ENCODE data around the gene UBTF.

UBTF gene, protein sequence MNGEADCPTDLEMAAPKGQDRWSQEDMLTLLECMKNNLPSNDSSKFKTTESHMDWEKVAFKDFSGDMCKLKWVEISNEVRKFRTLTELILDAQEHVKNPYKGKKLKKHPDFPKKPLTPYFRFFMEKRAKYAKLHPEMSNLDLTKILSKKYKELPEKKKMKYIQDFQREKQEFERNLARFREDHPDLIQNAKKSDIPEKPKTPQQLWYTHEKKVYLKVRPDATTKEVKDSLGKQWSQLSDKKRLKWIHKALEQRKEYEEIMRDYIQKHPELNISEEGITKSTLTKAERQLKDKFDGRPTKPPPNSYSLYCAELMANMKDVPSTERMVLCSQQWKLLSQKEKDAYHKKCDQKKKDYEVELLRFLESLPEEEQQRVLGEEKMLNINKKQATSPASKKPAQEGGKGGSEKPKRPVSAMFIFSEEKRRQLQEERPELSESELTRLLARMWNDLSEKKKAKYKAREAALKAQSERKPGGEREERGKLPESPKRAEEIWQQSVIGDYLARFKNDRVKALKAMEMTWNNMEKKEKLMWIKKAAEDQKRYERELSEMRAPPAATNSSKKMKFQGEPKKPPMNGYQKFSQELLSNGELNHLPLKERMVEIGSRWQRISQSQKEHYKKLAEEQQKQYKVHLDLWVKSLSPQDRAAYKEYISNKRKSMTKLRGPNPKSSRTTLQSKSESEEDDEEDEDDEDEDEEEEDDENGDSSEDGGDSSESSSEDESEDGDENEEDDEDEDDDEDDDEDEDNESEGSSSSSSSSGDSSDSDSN

DNA sequence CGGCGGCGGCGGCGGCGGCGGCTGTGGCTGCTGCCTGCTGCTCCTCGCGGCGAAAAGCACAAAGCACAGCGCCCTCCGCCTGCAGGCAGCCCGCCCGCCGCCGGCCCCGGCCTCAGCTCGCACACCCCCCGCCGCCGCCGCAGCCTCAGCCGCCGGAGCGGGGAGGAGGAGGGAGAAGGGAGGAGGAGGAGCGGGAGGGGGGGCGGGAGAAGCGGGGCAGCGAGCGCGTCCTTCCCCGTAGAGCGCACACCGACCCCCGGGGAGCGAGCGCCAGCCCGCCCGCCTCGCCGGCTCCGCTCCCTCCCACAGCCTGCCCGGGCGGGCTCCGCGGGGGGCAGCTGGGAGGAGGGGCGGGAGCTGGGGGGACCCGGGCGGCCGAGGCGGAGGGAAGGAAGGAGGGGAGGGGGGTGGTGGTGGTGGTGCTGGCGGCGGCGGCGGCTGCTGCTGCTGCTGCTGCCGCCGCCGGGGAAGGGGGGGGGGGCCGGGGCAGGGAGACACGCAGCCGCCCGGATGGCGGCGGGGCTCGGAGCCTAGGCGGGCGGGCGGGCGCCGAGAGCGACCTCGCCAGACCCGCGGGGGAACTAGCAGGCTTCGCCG, at the start of gene UBTF:
UBTF (minus strand) TSS at position 60 of the 597 bp plus-strand sequence. CDS start 1,446 bp downstream, outside the sequence.
- peak; percentile 92 for DNase-seq

DNA sequence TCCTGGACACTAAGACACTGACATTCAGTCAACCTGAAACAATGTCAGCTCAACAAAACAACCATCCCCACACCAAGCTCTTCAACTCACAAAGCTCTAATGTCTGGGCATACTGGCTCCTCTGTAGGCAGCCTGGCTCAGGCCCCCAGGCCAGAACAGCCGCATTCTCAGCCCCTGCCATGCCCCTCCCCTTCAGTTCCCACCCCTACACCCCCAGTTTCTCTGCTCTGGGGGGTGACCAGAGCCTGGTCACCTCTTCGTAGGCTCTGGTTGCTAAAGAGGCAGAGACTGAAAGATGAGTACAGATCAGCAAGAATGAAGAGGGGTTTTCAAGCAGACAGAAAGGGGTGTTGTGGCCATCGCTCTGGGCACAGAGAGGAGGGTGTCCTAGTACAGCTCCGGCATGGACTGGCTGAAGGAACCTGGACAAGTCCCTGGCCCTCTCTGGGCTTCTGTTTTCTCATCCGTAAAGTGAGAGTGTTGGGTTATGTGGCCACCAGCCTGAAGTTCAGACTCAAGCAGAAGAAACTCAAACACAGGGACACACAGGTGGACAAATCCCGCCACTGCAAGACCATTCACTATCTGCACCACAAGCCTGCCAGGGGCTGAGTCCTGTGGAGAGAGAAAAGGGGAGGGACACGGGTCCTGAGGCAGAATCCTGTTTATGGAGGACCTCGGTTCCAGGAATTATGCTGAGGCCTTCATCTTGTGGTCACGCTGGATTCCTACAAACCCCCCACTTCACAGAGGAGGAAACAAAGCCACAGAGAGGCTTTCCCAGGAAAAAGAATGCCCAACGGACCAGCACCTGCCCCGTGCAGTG, 49.4 kb upstream of the UBTF start:
- peak; percentile 10 for DNase-seq

DNA sequence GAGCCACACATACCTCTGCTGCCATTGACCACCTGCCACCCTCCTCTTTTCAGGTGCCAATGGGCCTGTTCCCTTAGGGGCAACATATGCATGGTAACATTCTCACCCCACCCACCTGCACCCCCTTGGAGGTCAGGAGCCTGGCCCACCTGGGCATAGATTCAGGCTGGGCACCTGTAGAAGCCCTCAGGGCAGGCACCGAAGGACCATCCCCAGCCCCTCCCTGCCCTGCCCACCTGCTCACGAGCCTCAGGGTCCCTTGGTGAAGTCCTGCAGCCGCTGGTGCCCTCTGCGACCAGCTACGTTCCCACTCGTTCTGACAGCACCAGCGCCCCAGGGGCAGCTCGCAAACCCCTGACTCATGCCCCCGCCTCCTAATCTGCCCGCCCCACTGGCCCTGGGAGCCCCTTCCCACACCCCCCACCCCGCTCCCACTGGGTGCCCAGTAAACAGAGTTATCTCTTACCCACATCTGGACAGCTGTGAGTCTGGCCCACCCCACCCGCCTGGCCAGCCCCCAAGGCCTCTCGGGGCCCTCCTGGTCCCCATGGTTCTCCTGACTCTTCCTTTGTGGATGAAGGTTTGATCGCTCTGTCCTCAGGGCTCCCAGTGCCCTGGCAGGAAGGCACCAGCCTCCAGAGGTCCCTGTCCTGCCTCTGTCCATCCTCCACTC, 48.5 kb upstream of the UBTF start, which contains the start of gene SLC4A1:
SLC4A1 (minus strand) TSS at position 318 of the 673 bp plus-strand sequence. CDS start 5,269 bp downstream, outside the sequence.
- DNase-seq, result no peak

DNA sequence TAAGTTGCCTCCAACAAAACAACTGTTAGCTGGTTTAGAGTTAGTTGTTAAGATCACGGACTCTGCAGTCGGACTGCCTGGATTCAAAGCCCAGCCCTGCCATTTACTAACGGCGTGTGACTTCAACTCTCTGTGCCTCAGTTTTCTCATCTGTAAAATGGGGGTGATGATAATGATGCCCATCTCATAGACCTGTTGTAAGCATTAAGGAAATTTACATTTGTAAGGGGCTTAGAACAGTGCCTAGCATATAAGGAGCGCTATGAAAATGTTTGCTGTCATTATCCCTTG, 47.6 kb upstream of the UBTF start:
- no peak for DNase-seq

DNA sequence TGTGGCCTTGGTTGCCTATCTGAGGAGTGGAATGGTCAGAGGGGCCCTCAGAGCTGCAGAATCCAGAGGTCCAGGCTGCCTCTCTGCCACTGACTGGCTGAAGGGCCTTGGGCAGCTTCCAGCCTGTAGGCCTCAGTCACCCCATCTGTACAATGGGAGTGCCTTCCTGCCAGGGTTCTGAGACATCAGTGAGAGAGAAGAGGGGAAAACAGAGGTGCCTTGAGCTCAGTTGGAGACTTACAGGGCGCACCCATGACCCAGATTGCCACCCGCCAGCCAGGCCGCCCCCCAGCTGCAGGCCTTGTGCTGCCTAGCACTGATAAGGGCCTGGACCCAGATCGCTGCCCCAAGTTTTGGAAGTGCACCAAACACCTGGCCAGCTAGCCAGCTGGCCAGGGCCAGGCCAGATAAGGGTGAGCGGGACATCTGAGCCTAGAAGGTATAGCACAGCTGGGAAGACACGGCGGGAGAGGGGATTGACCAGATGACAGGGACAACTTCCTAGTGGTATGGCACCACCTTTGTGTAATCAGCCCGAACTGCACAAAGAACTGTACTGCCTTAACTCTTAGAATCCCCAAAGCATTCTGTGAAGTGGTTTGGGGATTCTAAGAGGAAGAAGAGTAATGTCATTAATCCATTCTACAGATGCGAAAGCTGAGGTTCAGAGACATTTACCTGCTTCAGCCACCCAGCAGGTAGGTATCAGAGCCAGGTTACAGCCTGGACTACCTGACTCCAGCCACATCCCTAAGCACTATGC, 47.1 kb upstream of the UBTF start:
- no peak for DNase-seq

DNA sequence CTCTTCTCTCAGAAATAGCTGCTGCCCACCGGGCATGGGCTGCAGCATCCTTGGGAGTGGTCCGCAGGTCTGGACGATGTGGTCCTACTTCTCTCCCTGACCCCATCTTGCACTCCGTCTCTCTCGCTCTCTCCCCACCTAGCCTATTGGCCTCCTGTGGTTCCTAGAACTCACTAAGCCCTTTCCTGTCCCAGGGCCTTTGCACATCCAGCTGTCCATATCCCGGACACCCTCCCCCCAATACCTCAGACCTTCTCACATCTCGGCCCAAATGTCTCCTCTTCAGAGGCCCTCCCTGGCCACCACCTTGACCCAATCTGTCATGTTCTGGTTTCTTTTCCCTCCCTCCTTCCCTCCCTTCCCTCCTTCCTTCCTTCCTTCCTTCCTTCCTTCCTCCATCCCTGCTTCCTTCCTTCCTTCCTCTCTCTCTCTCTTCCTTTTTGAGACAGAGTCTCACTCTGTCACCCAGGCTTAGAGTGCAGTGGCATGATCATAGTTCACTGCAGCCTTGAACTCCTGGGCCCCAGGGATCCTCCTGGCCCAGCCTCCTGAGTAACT, 43.9 kb upstream of the UBTF start:
- no peak for DNase-seq

DNA sequence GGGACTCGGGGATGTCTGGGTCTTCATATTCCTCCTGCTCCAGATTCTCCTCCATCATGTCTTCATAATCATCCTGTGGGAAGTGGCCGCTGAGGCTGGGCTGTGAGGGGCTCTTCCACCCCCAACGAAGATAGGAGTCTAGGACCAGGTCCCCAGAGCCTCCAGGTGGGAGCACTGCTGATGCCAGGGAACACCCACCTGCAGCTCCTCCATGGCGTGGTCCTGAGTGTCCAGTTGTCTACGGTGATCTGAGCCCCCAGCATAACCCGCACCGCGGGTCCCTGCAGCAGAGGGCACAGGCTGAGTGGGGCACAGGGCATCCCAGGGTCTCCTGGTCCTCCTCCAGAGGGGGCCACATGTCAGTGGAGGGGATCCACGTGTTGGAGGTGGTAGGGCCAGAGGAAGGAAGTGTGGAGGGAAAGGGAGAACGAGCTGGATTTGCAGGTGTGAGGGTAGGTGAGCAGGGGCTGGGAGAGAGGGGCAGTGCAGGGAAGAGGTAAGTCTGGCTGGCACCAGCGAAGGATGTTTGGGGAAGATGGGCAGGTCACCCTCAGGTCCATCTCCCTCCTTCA, 43.3 kb upstream of the UBTF start:
- no peak for DNase-seq

DNA sequence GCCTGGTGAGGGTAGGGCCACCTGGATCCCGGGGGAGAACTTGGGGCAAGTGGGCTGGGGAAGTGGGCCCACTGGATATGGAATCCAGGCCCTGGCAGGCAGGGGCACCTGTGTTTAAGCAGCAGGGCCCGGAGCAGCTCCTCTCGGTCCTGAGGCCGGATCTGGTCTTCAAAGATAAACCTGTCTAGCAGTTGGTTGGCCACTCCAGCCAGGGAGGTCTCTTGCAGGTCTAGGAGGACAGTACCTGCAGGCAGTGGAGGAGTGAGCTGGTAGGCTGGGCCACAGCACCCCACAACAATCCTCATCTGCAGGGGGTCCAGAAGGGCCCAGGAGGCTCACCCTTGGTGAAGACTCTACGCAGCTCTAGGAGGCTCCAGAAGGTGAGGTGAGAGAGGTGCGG, 40.8 kb upstream of the UBTF start:
- DNase-seq, result no peak

DNA sequence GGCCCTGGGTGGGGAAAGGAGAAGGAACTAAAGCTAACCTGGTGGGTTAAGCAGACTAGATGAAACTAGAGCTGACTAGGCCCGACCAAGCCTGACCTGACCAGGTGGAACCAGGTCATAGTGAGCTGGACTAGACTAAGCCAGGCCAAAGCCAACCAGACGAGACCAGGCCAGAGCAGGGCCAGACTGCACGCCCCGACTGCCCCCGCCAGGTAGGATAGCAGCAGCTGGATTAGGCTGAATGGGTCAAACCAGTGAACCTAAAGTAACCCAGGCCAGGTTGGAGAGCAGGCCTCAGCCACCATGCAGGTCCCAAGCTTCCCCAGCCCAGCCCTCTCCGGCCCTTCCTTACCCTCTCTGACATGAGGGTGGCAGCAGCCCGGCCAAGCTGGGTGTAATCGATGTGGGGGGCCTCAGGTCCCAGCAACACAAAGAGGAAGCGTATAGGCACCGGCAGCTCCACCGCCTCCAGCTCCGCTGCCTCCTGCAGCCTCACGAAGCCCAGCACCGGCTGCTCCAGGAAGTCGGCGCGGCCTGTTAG, 39.4 kb upstream of the UBTF start:
- peak; percentile 8 for DNase-seq

DNA sequence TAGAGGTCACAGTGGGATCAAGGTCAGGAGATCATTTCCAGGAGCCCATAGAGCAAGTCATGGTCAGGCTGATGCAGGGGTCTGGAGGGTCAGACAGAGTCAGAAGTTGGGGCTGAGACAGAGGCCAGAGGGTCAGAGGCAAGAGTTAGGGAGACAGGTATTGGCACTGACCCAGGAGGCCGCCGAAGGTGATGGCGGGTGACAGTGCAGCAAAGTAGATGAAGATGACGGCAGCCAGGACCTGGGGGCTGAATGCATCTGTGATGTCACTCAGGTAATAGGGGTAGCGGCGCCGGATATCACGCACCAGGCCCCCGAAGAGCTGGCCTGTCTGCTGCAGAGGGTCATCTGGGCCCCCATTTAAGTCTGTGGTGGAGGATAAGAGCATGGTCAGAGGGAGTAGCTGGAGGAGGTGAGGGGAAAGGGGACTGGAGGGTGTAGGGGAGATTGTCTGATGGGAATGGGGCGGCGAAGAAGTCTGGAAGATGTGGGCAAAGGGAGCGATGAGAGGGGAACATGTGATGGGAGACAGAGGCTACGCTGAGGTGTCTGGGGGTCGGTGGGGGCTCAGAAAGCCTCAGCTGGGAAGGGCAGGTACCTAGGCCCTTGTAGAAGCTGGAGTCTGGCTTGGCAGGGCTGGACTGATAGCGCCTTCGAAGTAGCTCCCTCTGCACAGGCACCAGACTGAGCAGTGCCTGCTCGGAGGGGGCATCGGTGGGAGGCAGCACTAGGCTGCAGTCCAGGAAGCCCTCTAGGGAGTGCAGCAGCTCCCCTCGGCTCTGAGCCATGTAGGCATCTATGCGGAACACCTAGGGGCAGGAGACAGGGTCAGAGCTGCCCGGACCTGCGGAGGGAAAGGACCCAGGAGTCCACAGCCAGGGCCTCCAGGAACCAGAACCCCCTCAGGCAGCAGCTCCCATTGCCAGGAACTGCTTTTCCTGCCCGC, 38.6 kb upstream of the UBTF start:
- DNase-seq, result no peak

DNA sequence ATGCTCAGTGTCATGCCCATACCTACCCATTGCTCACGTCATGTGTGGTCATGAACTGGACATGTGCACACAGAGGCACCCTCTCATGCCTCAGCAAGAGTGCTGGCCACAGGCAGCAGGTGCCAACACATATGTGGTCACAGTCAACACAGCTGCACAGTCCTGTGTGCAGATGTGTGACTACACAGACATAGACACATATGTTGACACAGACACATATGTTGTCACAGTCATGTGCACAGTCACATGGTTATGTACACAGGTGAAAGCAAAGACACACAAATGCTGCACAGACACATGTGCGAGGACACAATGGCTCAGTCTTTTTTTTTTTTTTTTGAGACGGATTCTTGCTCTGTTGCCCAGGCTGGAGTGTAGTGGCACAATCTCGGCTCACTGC, 37.2 kb upstream of the UBTF start:
- no peak for DNase-seq

DNA sequence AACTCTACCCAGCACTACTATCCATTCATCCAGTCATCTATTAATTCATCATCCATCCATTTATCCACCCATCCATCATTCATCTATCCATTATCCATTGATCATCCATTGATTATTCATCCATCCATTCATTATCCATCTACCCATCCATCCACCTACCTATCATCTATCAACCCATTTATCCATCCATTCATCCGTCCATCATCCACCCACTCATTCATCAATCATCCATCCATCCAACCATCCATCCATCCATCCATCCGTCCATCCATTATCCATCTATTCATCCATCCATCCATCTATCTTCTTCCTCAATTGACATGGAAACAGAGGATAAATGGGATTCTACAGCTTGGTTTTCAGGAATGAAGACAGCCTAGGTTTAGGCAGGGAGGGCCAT, 36.4 kb upstream of the UBTF start:
- DNase-seq, result no peak

DNA sequence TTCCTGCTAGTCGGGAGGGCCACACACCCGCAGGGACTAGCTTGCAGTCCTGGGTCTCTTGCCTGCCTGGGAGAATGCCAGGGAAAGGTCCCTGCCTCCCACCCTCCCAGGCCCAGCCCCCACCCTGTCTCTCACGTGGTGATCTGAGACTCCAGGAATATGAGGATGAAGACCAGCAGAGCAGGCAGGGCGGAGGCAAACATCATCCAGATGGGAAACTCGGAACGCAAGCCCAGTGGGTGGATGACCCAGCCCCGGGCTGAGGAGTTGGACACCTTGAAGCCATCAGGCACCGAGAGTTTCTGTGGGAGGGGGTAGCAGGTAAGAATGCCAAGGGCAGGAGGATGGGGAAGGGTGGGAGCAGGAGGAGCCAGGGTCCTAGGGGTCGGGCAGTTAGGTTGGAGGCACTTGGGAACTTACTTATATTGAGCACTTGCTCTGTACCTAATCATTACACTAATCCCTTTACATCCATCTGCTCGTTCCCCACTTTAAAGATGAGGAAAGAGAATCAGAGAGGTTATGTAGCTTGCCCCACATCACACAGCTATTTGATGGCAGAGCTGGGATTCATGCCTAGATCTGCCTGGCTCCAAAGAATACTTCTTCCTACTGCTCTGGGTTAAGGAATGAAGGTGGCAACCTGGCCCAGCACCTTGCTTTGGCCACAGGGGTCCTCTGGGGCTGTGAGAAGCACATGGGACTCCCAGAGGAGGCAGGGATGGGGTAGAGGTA, 35.1 kb upstream of the UBTF start:
- no peak for DNase-seq

DNA sequence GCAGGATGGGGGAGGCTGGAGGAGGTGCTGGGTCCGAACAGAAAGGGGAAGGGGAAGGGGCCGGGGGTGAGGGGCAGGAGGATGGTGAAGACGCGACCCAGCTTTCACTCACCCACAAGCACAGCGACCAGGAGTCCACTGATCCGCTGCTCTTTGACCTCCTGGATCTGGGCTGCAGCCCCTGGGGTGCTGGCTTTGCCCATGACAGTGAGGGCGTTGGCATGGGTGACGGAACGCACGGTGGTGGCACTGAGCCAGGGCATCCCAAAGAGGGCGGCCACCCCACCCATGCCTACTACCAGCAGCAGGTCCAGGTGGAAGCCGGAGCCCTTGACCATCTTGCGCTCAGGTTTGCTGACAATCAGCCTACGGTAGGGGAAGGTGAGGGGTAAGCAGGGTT, 33.5 kb upstream of the UBTF start:
- no peak for DNase-seq

DNA sequence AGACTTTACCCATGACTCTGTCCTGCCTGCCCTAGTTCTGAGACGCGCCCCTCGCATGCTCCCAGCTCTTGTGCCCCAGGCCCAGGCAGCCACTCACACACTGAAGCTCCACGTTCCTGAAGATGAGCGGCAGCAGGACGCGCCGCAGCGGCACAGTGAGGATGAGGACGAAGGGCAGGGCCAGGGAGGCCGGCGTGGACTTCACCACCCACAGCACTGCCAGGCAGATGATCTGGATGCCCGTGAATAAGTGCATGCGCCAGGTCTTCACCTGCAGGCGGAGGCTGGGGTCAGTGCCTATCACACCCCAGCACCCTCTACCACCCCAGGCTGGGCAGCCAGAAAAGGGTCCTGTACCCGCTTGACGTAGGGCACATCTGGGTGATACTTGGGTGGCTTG, 31.6 kb upstream of the UBTF start:
- no peak for DNase-seq

DNA sequence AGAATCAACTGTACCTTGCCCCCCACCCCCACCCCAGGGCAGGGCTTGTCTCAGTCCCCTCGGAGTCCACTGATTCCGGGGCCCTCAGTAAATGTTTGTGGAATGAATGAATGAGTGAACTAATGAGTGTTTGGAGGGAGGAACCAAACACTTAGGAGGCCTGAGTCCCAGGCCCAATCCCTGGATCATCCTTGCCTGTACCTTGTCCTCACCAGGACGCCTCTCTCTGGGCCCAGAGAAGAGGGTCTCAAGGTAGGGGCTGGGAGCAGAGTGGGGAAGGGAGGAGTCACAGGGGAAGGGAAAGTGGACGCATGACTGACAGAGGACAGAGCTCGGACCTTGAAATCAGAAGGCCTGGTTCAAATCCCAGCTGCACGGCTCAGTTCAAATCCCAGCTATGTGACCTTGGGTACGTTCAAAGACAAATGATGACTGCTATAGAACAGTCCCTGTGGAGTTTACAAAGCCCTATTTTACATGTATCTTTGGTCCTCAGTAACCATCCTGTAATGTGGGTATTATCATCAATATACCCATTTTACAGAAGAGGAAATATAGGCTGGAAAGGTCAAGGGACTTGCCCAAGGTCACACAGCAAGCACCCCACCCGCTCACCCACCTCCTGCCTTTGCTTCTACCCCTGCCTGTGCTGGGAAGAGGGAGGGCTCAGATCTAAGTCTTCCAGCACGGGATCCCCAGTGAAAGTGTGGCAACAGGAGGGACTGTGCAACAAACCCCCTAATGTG, 30.2 kb upstream of the UBTF start:
- no peak for DNase-seq

DNA sequence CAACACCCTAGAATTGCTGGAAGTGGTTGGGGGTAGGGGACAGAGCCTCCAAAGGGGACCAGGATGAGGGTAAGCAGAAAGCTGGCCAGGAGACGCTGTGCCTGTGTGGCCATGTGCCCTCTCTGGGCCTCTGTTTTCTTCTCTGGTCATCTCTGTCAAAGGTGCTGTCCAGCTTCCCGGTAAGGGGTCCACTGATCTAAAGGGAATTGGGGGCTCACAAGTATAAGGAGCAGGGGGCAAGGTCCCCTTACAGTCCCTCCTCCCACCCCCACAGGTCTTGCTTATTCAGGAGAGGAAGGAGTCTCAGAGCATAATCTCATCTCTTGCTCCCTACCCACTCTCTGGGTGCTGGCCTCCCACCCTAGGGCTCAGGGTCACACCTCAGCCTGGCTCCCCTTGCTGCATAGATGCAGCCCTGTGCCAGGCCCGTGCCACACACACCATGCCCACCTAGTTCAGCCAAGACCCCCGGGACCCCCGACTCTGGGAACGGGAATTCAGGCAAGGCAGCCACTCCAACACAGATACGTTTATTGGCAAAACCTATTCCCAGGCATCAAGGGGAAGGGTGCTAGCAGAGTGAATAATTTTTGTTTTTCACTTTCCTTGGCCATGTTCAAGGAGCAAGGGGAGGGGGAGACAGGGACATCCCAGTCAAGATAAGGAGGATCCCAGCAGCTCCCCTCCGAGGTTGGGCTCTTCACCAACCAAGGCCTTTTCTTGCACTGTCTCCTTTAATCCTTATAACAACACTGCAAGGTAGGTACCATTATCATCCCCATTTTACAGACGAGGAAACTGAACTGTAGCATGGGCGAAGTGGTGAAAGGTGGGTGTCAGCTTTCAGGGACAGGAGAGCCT, 28.6 kb upstream of the UBTF start:
- DNase-seq, result no peak

All from eye (tissue), 1 donor.